Measurements from ENCODE around the gene CAPN1. TPM values are rescaled to one million over a fixed set of nuclear protein-coding genes. Genes with fewer than 3 reads are reported as not detected.

CAPN1 gene
- total RNA-seq, 2 experiments from 2014 or later = 103 to 125 TPM

GRCh38 chr11:65210748-65211147 lies 29.0 kb downstream of the CAPN1 start:
- peaks cover 16% of the 10 kb centered on the region for H3K36me3 Mint-ChIP-seq (ENCODE audit: low read depth)
- H3K4me3 Mint-ChIP-seq = no peak overlapping the region
- H3K27me3 Mint-ChIP-seq = peaks cover 5% of the 10 kb centered on the region
- peaks cover 17% of the 10 kb centered on the region for H3K4me1 Mint-ChIP-seq
- intact Hi-C loops (cut with DNase I, micrococcal nuclease) = no loop called here
- POLR2A ChIA-PET = no interaction called here
- no peak for ATAC-seq
- no peak for DNase-seq
- H3K27ac Mint-ChIP-seq = no peak overlapping the region
- CTCF ChIA-PET = interaction anchor here (0.7 kb wide), 1 partner anchor 15 kb away, joined by 5 read pairs; no protein-coding TSS in a partner anchor
- peaks cover 3% of the 10 kb centered on the region for H3K9me3 Mint-ChIP-seq (ENCODE audit: low read depth)

- POLR2A ChIA-PET = no interaction called here
- intact Hi-C loops (cut with DNase I, micrococcal nuclease) = no loop called here
- Mint-ChIP-seq H3K36me3 (ENCODE audit: low read depth) (peaks cover 15% of the 10 kb centered on the region), H3K9me3 (ENCODE audit: low read depth) (peaks cover 3% of the 10 kb centered on the region), H3K4me3 (no peak overlapping the region), H3K27ac (no peak overlapping the region), H3K4me1 (peaks cover 18% of the 10 kb centered on the region), H3K27me3 (peaks cover 5% of the 10 kb centered on the region)
- CTCF ChIA-PET = interaction anchor here (0.6 to 1.1 kb wide), 2 partner anchors 14 to 21 kb away, joined by 3 read pairs; no protein-coding TSS in a partner anchor
- no peak for ATAC-seq
- no peak for DNase-seq
Observed at GRCh38 chr11:65211293-65212105, 29.8 kb downstream of the CAPN1 start.

- ChIA-PET CTCF (interaction anchor here (0.6 to 1.1 kb wide), 2 partner anchors 15 to 22 kb away, joined by 3 read pairs; no protein-coding TSS in a partner anchor), POLR2A (no interaction called here)
- intact Hi-C loops (cut with DNase I, micrococcal nuclease) = no loop called here
- peaks cover 10% of the 10 kb centered on the region for H3K36me3 Mint-ChIP-seq (ENCODE audit: low read depth)
- no peak overlapping the region for H3K27ac Mint-ChIP-seq
- H3K4me1 Mint-ChIP-seq = peaks cover 18% of the 10 kb centered on the region
- DNase-seq = no peak
- peaks cover 3% of the 10 kb centered on the region for H3K9me3 Mint-ChIP-seq (ENCODE audit: low read depth)
- ATAC-seq = no peak
- peaks cover 5% of the 10 kb centered on the region for H3K27me3 Mint-ChIP-seq
- H3K4me3 Mint-ChIP-seq = no peak overlapping the region
Observed at GRCh38 chr11:65212226-65212801, 30.6 kb downstream of the CAPN1 start.

GRCh38 chr11:65213322-65214211 lies 31.8 kb downstream of the CAPN1 start:
- peak; percentile 7 for ATAC-seq
- Mint-ChIP-seq H3K9me3 (ENCODE audit: low read depth) (peaks cover 3% of the 10 kb centered on the region), H3K4me3 (no peak overlapping the region), H3K4me1 (peaks cover 18% of the 10 kb centered on the region), H3K27me3 (peaks cover 5% of the 10 kb centered on the region), H3K27ac (no peak overlapping the region), H3K36me3 (ENCODE audit: low read depth) (peaks cover 10% of the 10 kb centered on the region)
- no peak for DNase-seq
- CTCF ChIA-PET = interaction anchor here (0.5 to 0.6 kb wide), 3 partner anchors 116 to 381 kb away, joined by 3 to 4 read pairs (median 3); no protein-coding TSS in a partner anchor
- POLR2A ChIA-PET = no interaction called here
- intact Hi-C loops (cut with DNase I, micrococcal nuclease) = no loop called here

GRCh38 chr11:65214212-65214845 lies 32.6 kb downstream of the CAPN1 start:
- Mint-ChIP-seq H3K4me3 (no peak overlapping the region), H3K36me3 (ENCODE audit: low read depth) (peaks cover 7% of the 10 kb centered on the region), H3K9me3 (ENCODE audit: low read depth) (peaks cover 3% of the 10 kb centered on the region), H3K27me3 (peaks cover 5% of the 10 kb centered on the region), H3K27ac (no peak overlapping the region), H3K4me1 (peaks cover 20% of the 10 kb centered on the region)
- DNase-seq (no peak), ATAC-seq (no peak)
- intact Hi-C loops (cut with DNase I, micrococcal nuclease) = no loop called here
- CTCF ChIA-PET = interaction anchor here (0.7 to 0.8 kb wide), 2 partner anchors 116 to 977 kb away, joined by 4 to 7 read pairs; no protein-coding TSS in a partner anchor
- POLR2A ChIA-PET = interaction anchor here (0.8 kb wide), 1 partner anchor 11 kb away, joined by 4 read pairs; no protein-coding TSS in a partner anchor

- H3K4me1 Mint-ChIP-seq = peaks cover 25% of the 10 kb centered on the region
- ChIA-PET CTCF (interaction anchor here (0.8 to 1.1 kb wide), 3 partner anchors 10 to 114 kb away, joined by 3 to 7 read pairs (median 5); no protein-coding TSS in a partner anchor), POLR2A (interaction anchor here (0.6 to 1.1 kb wide), 3 partner anchors 10 to 47 kb away, joined by 3 to 4 read pairs (median 3); partner anchors contain the start of gene POLA2)
- intact Hi-C loops (cut with DNase I, micrococcal nuclease) = no loop called here
- peak; percentile 72 for DNase-seq
- peaks cover 5% of the 10 kb centered on the region for H3K27me3 Mint-ChIP-seq
- peak overlapping the region; percentile 62 for H3K4me3 Mint-ChIP-seq
- H3K9me3 Mint-ChIP-seq (ENCODE audit: low read depth) = peaks cover 3% of the 10 kb centered on the region
- H3K27ac Mint-ChIP-seq = peak overlapping the region; percentile 83
- peak; percentile 60 for ATAC-seq
- peaks cover 7% of the 10 kb centered on the region for H3K36me3 Mint-ChIP-seq (ENCODE audit: low read depth)
Observed at GRCh38 chr11:65215441-65216076, 33.8 kb downstream of the CAPN1 start.

GRCh38 chr11:65216830-65217229 lies 35.1 kb downstream of the CAPN1 start:
- Mint-ChIP-seq H3K27ac (no peak overlapping the region), H3K27me3 (peaks cover 5% of the 10 kb centered on the region), H3K36me3 (ENCODE audit: low read depth) (peaks cover 3% of the 10 kb centered on the region), H3K4me1 (peaks cover 25% of the 10 kb centered on the region), H3K4me3 (peak overlapping the region; percentile 17), H3K9me3 (ENCODE audit: low read depth) (peaks cover 3% of the 10 kb centered on the region)
- CTCF ChIA-PET = interaction anchor here (1.8 kb wide), 1 partner anchor 99 kb away, joined by 6 read pairs; no protein-coding TSS in a partner anchor
- DNase-seq (no peak), ATAC-seq (peak; percentile 13)
- POLR2A ChIA-PET = no interaction called here
- intact Hi-C loops (cut with DNase I, micrococcal nuclease) = no loop called here

GRCh38 chr11:65217441-65218423 lies 36.0 kb downstream of the CAPN1 start:
- intact Hi-C loops (cut with DNase I, micrococcal nuclease) = no loop called here
- ATAC-seq (no peak), DNase-seq (no peak)
- H3K27me3 Mint-ChIP-seq = peaks cover 5% of the 10 kb centered on the region
- peak overlapping the region; percentile 17 for H3K4me3 Mint-ChIP-seq
- H3K9me3 Mint-ChIP-seq (ENCODE audit: low read depth) = peaks cover 3% of the 10 kb centered on the region
- ChIA-PET POLR2A (interaction anchor here (0.6 kb wide), 1 partner anchor 1629 kb away, joined by 3 read pairs; no protein-coding TSS in a partner anchor), CTCF (interaction anchor here (1.8 kb wide), 1 partner anchor 98 kb away, joined by 6 read pairs; no protein-coding TSS in a partner anchor)
- no peak overlapping the region for H3K27ac Mint-ChIP-seq
- peaks cover 22% of the 10 kb centered on the region for H3K4me1 Mint-ChIP-seq
- H3K36me3 Mint-ChIP-seq (ENCODE audit: low read depth) = peaks cover 3% of the 10 kb centered on the region

- POLR2A ChIA-PET = interaction anchor here (0.6 kb wide), 1 partner anchor 1628 kb away, joined by 3 read pairs; no protein-coding TSS in a partner anchor
- H3K4me1 Mint-ChIP-seq = peaks cover 17% of the 10 kb centered on the region
- CTCF ChIA-PET = interaction anchor here (1.8 kb wide), 1 partner anchor 97 kb away, joined by 6 read pairs; no protein-coding TSS in a partner anchor
- intact Hi-C loops (cut with DNase I, micrococcal nuclease) = no loop called here
- H3K4me3 Mint-ChIP-seq = no peak overlapping the region
- H3K36me3 Mint-ChIP-seq (ENCODE audit: low read depth) = peaks cover 3% of the 10 kb centered on the region
- ATAC-seq (no peak), DNase-seq (no peak)
- H3K27me3 Mint-ChIP-seq = peaks cover 7% of the 10 kb centered on the region
- H3K9me3 Mint-ChIP-seq (ENCODE audit: low read depth) = peaks cover 3% of the 10 kb centered on the region
- H3K27ac Mint-ChIP-seq = no peak overlapping the region
Observed at GRCh38 chr11:65218446-65218845, 36.7 kb downstream of the CAPN1 start.
